ENCODE measurements around the gene PTPN7. TPM values are rescaled to one million over a fixed set of nuclear protein-coding genes. Genes with fewer than 3 reads are reported as not detected.

Gene PTPN7
- total RNA-seq, 1 experiment from 2014 or later, result 0.33 TPM

DNA sequence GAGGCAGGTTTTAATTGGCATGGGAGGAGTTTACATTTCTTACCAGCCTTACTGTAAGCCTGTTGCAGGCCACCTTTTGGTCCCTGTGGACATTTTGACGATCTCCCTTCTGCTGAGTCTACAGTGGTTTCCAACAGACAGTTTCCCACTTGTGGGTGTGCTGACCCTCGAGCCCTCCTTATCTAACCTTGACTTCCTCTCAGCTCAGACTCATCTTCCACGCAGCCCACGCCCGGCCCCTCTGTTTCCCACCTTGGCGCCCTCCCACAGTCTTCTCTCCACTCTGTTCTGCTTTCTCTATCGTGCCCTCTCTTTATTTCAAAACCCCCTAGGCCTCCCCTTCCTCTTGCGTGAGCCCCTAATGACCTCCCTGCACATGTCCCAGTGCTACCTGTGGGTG, 9.8 kb downstream of the PTPN7 start:
- ATAC-seq (no peak), DNase-seq (ENCODE audit: low read depth, low spot score) (no peak)
- Histone ChIP-seq H3K27me3 (ENCODE audit: control insufficient read depth, insufficient read depth, low read length) (no peaks in the 10 kb centered on the region), H3K4me1 (ENCODE audit: control insufficient read depth, insufficient read depth, low read length) (peaks cover 3% of the 10 kb centered on the region; the same call in 1 of the 2 replicates), H3K4me3 (ENCODE audit: low read depth in 2 of 2, low read length in 2 of 2) (no peak overlapping the region), H3K27ac (ENCODE audit: low read length) (no peak overlapping the region), H3K36me3 (ENCODE audit: control insufficient read depth, insufficient read depth, low read length) (no peaks in the 10 kb centered on the region), H3K9me3 (ENCODE audit: control insufficient read depth, insufficient read depth, low read depth, low read length) (no peaks in the 10 kb centered on the region)
- POLR2A ChIA-PET, result no interaction called here
- no peak for TF ChIP-seq POLR2AphosphoS5 (IDR thresholded peaks at IDR 0.05; ENCODE audit: low read depth, low read length)
- no peak for TF ChIP-seq REST (IDR thresholded peaks at IDR 0.05; ENCODE audit: insufficient read depth in 1 of 2, low read depth in 2 of 2, low read length in 1 of 2)
- TF ChIP-seq SIN3A (IDR thresholded peaks at IDR 0.05; ENCODE audit: borderline replicate concordance, insufficient read depth, low read depth, low read length), result no peak
- no peak for TF ChIP-seq TCF7L2 (IDR thresholded peaks at IDR 0.05; ENCODE audit: low read depth, low read length)
- TF ChIP-seq, protein P1, sequence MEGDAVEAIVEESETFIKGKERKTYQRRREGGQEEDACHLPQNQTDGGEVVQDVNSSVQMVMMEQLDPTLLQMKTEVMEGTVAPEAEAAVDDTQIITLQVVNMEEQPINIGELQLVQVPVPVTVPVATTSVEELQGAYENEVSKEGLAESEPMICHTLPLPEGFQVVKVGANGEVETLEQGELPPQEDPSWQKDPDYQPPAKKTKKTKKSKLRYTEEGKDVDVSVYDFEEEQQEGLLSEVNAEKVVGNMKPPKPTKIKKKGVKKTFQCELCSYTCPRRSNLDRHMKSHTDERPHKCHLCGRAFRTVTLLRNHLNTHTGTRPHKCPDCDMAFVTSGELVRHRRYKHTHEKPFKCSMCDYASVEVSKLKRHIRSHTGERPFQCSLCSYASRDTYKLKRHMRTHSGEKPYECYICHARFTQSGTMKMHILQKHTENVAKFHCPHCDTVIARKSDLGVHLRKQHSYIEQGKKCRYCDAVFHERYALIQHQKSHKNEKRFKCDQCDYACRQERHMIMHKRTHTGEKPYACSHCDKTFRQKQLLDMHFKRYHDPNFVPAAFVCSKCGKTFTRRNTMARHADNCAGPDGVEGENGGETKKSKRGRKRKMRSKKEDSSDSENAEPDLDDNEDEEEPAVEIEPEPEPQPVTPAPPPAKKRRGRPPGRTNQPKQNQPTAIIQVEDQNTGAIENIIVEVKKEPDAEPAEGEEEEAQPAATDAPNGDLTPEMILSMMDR (IDR thresholded peaks at IDR 0.05), result no peak
- no TSS peak for BruUV-seq (replicated peaks)
- intact Hi-C loops (cut with micrococcal nuclease; ENCODE audit: unreplicated experiment), result no loop called here
- in situ Hi-C loops (cut with HindIII; ENCODE audit: low pct_unique_long_range_greater_than_20kb, low sequenced_read_pairs), result no loop called here
- CTCF ChIA-PET, result no interaction called here

DNA sequence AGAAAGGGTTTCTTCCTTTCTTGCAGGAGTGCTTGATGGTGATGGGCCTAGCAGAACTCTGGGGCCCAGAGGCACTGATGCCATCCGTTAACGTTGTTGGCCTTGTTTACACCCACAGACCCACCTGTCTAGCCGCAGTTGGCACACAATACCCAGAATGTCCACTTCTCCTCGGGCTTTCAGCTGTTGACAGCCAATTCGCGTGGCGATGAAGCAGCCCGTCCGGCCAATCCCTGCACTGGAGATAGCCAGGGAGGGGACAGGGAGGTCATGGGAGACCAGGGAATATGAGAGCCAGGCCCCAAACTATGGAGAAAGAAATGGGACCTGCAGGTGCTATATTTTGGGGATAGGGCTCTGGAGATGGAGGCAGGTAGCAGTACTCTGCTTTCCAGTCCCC, 10.2 kb downstream of the PTPN7 start:
- CTCF ChIA-PET, result no interaction called here
- no peak overlapping the region for H3K27ac ChIP-seq (ENCODE audit: low read length)
- BruUV-seq (replicated peaks), result no TSS peak

More for the DNA sequence above, 10.2 kb downstream of the PTPN7 start:
- TF ChIP-seq, protein P1 (IDR thresholded peaks at IDR 0.05), result no peak
- TF ChIP-seq REST (IDR thresholded peaks at IDR 0.05; ENCODE audit: insufficient read depth in 1 of 2, low read depth in 2 of 2, low read length in 1 of 2), result no peak
- TF ChIP-seq SIN3A (IDR thresholded peaks at IDR 0.05; ENCODE audit: borderline replicate concordance, insufficient read depth, low read depth, low read length), result no peak
- TF ChIP-seq POLR2AphosphoS5 (IDR thresholded peaks at IDR 0.05; ENCODE audit: low read depth, low read length), result no peak
- no peak for TF ChIP-seq TCF7L2 (IDR thresholded peaks at IDR 0.05; ENCODE audit: low read depth, low read length)
- H3K4me3 ChIP-seq (ENCODE audit: low read depth in 2 of 2, low read length in 2 of 2), result no peak overlapping the region
- ATAC-seq, result no peak
- intact Hi-C loops (cut with micrococcal nuclease; ENCODE audit: unreplicated experiment), result no loop called here
- DNase-seq (ENCODE audit: low read depth, low spot score), result no peak
- in situ Hi-C loops (cut with HindIII; ENCODE audit: low pct_unique_long_range_greater_than_20kb, low sequenced_read_pairs), result no loop called here
- POLR2A ChIA-PET, result no interaction called here
- H3K27me3 ChIP-seq (ENCODE audit: control insufficient read depth, insufficient read depth, low read length), result no peaks in the 10 kb centered on the region
- H3K36me3 ChIP-seq (ENCODE audit: control insufficient read depth, insufficient read depth, low read length), result no peaks in the 10 kb centered on the region
- H3K4me1 ChIP-seq (ENCODE audit: control insufficient read depth, insufficient read depth, low read length), result peaks cover 3% of the 10 kb centered on the region
- no peaks in the 10 kb centered on the region for H3K9me3 ChIP-seq (ENCODE audit: control insufficient read depth, insufficient read depth, low read depth, low read length)

Measured in Panc1 (cell line).